Ramos (cell line): ENCODE results near the gene CCDC39.

Experiments used
- in situ Hi-C: fragments of 300-500 bp; cut with MboI; formaldehyde crosslinking; loops from one replicate; pipeline ENCODE4 v1.14.3; 2022; ENCODE audit warnings: low sequenced_read_pairs; ENCODE audit not compliant: unreplicated experiment

CCDC39 gene

DNA sequence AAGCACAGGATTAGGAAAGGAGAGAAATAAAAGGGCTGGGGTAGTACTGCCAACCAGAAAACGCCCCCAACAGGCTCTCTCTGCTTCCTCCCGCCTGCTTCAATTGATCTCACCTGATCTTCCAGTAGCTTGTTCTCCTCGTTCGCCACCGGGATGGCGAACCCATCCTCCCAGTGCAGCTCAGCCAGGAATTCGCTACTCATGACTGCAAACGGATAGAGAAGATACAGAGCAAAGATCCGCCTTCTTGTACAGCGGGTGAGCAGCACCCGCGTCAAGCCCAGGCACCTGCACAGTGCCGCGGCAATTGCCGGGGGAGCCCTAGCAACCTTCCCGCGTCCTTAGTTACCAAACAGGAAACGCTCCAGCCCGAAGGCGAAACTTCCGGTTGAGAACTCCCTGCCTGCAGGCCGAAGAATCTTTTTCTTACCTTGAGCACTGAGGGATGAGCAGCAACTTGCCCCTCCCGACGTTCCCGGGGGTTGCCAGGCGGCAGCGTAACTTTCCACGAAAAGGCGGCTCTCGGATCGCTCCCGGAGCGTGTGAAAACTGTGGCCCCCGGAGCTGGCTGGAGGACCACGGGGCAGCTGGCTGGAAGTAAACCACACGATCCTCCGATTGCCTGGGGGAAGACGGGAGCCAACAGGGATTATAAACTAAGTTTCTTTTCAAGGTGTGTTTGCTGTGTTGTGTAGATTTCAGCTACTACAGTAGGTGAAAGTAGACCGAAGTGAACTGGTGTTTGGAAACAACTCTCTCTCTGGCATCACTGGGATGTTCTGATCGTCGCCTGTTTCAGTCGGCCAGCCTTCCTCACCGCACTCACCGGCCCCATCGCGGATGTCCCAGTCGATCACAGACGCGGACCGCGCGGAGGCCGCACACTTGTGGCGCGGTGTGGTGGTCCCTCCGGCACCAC is at the start of gene CCDC39:
Gene CCDC39, minus strand, starts transcription at position 312 of the 919 bp plus-strand sequence. Its CDS starts 109 bp downstream, at position 203.
- in situ Hi-C loops = no loop called here

DNA sequence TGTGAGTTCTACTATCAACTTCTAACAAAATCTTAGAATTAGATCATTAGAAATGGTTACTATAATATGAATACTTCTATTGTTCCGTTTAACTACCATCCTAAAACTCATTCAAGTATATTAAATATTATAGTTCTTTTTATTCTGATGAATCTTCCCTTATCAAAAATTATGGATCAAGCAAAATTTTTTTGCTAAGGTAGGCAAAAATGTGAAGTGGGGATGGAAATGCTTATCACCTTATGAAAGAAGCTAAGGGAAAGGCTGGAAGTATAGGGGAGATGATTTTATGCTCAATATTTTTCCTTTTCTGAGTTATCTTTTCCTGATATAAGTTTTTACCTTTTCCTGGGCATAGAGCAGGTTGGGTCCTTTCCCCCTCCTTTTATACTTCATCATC is 40.7 kb upstream of the CCDC39 start:
- in situ Hi-C loops = no loop called here

- in situ Hi-C loops = no loop called here
Observed at GRCh38 chr3:180707896-180708295, 28.6 kb upstream of the CCDC39 start.

DNA sequence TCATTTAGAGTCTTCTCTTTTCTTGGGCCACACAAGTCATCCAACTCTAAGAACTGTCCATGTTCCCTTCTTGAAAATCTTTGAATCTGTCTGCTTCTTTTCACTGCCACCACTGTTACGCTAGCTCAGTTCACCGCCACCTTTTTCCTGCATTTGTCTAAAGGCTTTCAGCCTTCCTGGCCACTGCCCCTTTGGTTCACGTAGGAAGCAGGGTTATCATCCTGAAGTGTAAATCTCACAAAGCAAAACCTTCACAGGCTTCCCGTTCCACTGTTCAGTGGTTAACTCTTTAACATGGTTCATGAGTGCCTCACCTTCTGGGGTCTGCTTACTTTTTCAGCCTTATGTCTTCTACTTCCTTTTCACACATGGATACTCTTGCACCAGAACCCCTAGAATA is 26.3 kb upstream of the CCDC39 start:
- in situ Hi-C loops = no loop called here

DNA sequence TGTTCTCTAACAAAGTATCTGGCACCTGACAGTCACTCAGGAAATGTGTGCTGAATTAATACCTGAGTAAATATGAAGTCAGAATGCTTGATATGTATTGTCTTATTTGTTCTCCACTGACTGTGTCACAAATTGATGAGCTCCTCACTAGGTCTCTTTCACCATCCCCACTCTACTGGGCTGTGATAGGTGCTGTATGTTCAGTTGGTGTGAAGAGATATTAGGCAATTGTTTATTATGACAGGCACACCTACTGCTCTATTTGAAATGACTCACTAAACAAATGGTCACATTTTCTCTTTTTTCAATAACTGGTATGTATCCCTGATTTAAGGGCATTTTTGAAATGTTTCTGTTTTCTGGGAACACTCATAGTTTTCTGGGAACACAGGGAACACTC is 25.2 kb upstream of the CCDC39 start:
- in situ Hi-C loops = no loop called here

DNA sequence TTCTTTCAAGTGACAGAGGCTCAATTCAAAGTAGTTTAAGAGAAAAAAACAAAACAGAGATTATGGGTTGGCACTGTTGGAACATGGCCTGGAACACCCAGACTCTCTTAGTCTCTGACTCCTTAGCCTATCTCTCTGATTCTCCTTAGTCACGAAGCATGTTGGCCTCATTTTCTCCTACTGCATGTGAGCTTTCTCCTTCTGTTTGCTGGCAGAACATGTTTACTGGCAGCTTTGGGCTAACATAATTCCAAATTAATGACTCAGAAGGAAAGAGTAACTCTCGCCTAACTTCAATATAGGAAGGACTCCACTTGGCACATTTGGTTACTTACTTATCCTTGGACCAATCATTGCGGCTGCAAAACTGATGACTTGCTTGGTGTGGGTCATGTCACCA is 21.7 kb upstream of the CCDC39 start:
- in situ Hi-C loops = no loop called here

DNA sequence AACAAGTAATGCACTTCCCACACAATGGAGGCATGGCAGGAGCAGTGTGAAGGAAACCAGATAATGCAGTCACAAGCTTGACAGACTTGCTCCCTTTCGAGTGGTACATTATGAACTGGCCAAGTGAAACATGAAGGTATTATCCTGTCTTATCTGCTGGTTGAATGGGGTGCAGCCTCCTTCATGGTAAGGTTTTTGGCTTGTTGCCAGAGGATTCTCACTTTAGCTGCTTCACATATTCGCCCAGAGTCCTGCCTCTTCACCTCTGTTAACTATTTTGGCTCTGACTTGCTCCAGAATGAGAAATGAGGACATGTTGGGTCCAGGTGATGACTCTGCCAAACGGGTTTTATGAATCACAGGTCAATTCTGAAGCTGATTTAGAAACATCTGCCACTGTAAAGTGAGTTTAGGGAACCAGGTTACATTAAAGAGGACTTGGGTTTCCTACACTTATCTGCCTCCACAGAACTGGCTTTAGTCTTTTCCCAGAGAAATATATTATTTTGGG is 19.5 kb upstream of the CCDC39 start:
- in situ Hi-C loops = no loop called here

DNA sequence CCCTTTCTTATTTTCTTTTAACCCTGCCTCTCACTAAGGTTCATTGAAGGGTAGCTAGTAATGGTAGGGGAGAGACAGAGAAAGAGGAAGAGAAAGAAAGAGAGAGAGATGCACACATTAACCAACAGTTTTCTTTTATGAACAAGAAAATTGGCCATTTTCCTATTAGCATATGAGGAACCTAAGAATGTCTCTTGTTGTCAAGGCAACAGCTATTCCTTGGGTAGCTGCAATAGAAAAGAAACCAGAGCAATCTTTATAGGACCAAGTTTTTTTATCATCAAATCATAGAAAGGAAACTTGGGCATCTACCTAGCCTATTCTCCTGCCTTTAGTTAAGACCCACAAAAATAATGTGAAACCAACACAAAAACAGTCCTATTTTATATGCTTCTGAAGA is 15.0 kb upstream of the CCDC39 start:
- in situ Hi-C loops = no loop called here

- in situ Hi-C loops = no loop called here
Observed at GRCh38 chr3:180693656-180694055, 14.4 kb upstream of the CCDC39 start.

GRCh38 chr3:180690061-180690460 is 10.8 kb upstream of the CCDC39 start:
- in situ Hi-C loops = no loop called here

- in situ Hi-C loops = no loop called here
Observed at GRCh38 chr3:180684807-180685206, 5.5 kb upstream of the CCDC39 start.

GRCh38 chr3:180683816-180684215 is 4.5 kb upstream of the CCDC39 start:
- in situ Hi-C loops = no loop called here

- in situ Hi-C loops = no loop called here
Observed at GRCh38 chr3:180680097-180680430, 775 bp upstream of the CCDC39 start.

GRCh38 chr3:180678231-180678630 is 1.1 kb downstream of the CCDC39 start:
- in situ Hi-C loops = no loop called here

DNA sequence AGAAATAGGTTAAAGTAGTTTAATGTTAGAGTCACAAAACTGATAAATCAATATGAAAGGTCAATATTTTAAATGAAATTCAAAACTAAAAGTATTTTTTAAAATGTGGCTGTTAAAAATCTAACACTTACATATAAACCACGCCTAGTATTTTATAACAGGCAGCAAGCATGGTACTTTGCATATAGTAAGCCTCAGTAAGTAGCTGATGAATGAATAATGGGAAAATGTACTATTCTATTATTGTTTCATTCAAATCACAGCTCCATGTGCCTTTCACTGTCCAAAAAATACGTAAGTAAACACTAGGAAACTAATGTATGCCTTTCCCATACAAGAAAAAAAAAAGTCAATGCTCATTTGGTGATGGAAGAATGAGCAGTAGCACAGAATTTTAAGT is 17.8 kb downstream of the CCDC39 start:
- in situ Hi-C loops = no loop called here

- in situ Hi-C loops = no loop called here
Observed at GRCh38 chr3:180657094-180657493, 22.2 kb downstream of the CCDC39 start.

DNA sequence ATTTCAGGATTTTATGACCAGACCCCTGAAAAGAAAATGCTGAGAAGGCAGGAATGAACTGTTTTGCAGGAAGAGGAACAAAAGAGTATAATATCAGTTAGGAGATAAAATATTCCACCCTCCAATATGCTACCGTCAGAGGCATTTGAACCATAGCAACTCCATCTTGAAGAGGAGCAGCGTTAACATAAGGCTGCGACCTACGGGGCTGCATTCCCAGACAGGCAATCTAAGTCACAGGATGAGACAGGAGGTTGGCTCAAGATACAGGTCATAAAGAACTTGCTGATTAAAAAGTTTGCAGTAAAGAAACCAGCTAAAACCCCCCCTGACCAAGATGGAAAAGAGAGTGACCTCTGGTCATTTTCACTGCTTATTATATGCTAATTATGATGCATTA is 22.9 kb downstream of the CCDC39 start:
- in situ Hi-C loops = no loop called here

DNA sequence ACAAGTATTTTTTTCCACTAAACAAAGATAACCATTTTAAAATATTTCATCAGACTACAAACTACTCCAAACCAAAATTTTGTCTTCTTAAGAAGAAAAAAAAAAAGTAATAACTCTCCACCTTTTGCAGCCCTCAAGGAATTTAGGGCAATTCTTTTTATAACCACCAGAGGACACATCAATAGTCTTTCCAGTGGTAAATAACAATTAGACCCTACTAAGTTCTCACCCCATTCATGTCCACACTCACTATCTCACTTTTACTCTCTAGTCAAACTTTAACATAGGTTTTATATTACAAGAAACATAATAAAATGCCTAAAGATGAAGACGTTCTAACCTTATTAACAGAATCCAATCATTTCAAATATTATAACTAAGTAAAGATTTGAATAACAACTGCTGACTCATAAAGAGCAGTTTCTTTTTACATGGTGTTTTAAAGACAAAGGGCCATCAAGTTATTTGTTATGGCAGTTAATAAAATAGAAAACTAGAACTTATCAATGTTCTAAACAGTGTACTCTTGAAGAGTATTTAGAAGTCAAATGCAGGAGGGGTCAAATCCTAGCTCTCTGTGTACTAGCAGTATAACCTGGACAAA is 33.0 kb downstream of the CCDC39 start:
- in situ Hi-C loops = no loop called here

DNA sequence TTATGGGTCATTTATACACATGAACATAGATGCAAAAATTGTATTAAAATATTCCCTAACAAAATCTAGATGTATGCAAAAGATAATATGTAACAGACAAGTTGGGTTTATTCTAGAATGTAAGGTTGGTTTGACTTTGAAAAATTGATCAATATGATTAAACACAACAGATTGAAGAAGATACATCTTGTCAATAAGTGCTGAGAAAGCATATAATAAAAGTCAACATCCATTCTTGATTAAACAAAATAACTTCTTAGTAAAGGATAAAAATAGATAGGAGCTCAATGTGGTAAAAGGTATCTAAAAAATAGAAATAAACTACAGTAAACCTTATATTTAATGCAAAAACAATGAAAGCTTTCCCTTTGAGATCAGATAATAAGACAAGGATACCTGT is 38.3 kb downstream of the CCDC39 start:
- in situ Hi-C loops = no loop called here

GRCh38 chr3:180633722-180634121 is 45.6 kb downstream of the CCDC39 start:
- in situ Hi-C loops = no loop called here

DNA sequence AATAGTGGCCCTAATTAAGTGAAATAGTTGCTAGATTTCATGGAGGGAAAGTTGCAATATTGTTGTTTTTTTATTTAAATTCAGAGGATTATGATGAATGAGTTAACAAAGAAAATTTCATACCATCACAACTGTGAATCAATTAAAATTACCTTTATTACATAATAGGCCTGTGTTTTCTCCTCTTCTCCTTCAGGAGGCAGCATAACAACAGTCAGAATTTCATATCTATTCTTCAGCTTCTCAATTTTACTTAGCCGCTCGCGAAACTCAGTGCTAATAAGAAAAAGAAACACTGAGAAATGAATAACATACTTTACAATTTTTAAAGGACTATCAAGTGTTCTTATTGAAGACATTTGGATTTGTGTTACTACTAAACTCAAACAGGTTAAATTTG is 48.0 kb downstream of the CCDC39 start:
- in situ Hi-C loops = no loop called here

- in situ Hi-C loops = no loop called here
Observed at GRCh38 chr3:180630371-180630770, 48.9 kb downstream of the CCDC39 start.
